PFSK-1 (cell line): ENCODE results near the gene HYAL4.

Experiments used
- POLR2AphosphoS5 ChIP-seq: IDR thresholded peaks from 2 replicates; pipeline ENCODE4 v1.6.1; 2012; ENCODE audit warnings: low read depth, mild to moderate bottlenecking, control low read depth, low read length, moderate library complexity
- REST ChIP-seq, 2 experiments: IDR thresholded peaks; 2 replicates each; pipeline versions ENCODE4 v1.6.1 to v1.8.0; 2011 to 2012; ENCODE audit warnings: low read depth in 2 of 2, low read length in 2 of 2, control low read depth in 1 of 2, inconsistent platforms in 1 of 2, mild to moderate bottlenecking in 1 of 2, moderate library complexity in 1 of 2; ENCODE audit not compliant: insufficient read depth in 1 of 2
- SIN3A ChIP-seq: IDR thresholded peaks from 2 replicates; pipeline ENCODE4 v1.6.1; 2012; ENCODE audit warnings: mild to moderate bottlenecking, low read length, moderate library complexity, borderline replicate concordance; ENCODE audit not compliant: insufficient read depth
- TAF1 ChIP-seq: IDR thresholded peaks from 2 replicates; pipeline ENCODE4 v1.6.1; 2012; ENCODE audit warnings: low read length, control low read depth, borderline replicate concordance; ENCODE audit not compliant: insufficient read depth

GRCh38 chr7:123917878-123918277 lies 72.9 kb downstream of the HYAL4 start:
- TF ChIP-seq POLR2AphosphoS5 (no peak), SIN3A (no peak), REST (IDR thresholded peaks at IDR 0.05; ENCODE audit: insufficient read depth in 1 of 2, low read depth in 2 of 2, low read length in 2 of 2) (no peak), TAF1 (no peak)
